ENCODE measurements around the gene PDX1.

- TF ChIP-seq POLR2A (IDR thresholded peaks at IDR 0.05; ENCODE audit: low read depth, low read length) = no peak
- no peak for TF ChIP-seq TAF1 (IDR thresholded peaks at IDR 0.05; ENCODE audit: low read depth, low read length)
- no peak for TF ChIP-seq PAX5 (IDR thresholded peaks at IDR 0.05; ENCODE audit: insufficient read depth, low read length, severe bottlenecking)
- no peak for TF ChIP-seq POLR2AphosphoS5 (IDR thresholded peaks at IDR 0.05; ENCODE audit: low read depth, low read length)
- no peak for TF ChIP-seq SPI1 (IDR thresholded peaks at IDR 0.05; ENCODE audit: low read depth, low read length)
These were observed 2.5 kb upstream of the PDX1 start for GRCh38 chr13:27917121-27917947.
